CD4-positive, alpha-beta memory T cell (primary cell): ENCODE measurements around the gene SMTNL2. TPM values are rescaled to one million over a fixed set of nuclear protein-coding genes. Genes with fewer than 3 reads are reported as not detected.

Experiments used
- CTCF ChIA-PET: fragments of 350-600 bp; sonication (Branson Sonifier 250); formaldehyde crosslinking; loops from one replicate; lab custom pipeline; 2021; ENCODE audit warnings: inconsistent platforms; ENCODE audit not compliant: partially characterized antibody; lab: Charles Lee
- POLR2A ChIA-PET: fragments of 350-600 bp; sonication (Branson Sonifier 250); formaldehyde crosslinking; loops from one replicate; lab custom pipeline; 2021; ENCODE audit not compliant: partially characterized antibody; lab: Charles Lee
- DNase-seq, 5 donors: peaks; one replicate each; pipeline versions ENCODE4 v3.0.0 to v3.0.0-alpha.2; 2020 to 2022; ENCODE audit warnings: mixed read lengths in 1 of 5
- H3K27ac ChIP-seq: one replicate; pipeline ENCODE4 v1.7.0; 2013; ENCODE audit warnings: low read depth, low read length
- H3K27me3 ChIP-seq: 2 replicates; pipeline ENCODE4 v1.7.0; 2013; ENCODE audit warnings: mild to moderate bottlenecking, low read length, moderate library complexity; ENCODE audit not compliant: insufficient read depth
- H3K36me3 ChIP-seq: 2 replicates; pipeline ENCODE4 v1.7.0; 2013; ENCODE audit warnings: mild to moderate bottlenecking, low read length, moderate library complexity; ENCODE audit not compliant: insufficient read depth
- H3K4me1 ChIP-seq: 2 replicates; pipeline ENCODE4 v1.7.0; 2013; ENCODE audit warnings: mild to moderate bottlenecking, low read length, moderate library complexity; ENCODE audit not compliant: insufficient read depth
- H3K4me3 ChIP-seq, 2 donors: one replicate each; pipeline ENCODE4 v1.7.0; 2013; ENCODE audit warnings: low read length in 2 of 2, mild to moderate bottlenecking in 1 of 2
- H3K9me3 ChIP-seq, 2 donors: one replicate each; pipeline ENCODE4 v1.7.0; 2013; ENCODE audit warnings: low read length in 2 of 2, control low read depth in 1 of 2; ENCODE audit not compliant: control insufficient read depth in 1 of 2
- H3K27ac Mint-ChIP-seq, 7 donors: one replicate each; pipeline ENCODE4 v1.8.0; 2020 to 2021; ENCODE audit warnings: mixed read lengths in 7 of 7, mild to moderate bottlenecking in 6 of 7, inconsistent platforms in 3 of 7, moderate library complexity in 3 of 7
- H3K27me3 Mint-ChIP-seq, 2 donors: one replicate each; pipeline ENCODE4 v1.8.0; 2020 to 2021; ENCODE audit warnings: mixed read lengths in 2 of 2
- H3K36me3 Mint-ChIP-seq, 2 donors: one replicate each; pipeline ENCODE4 v1.8.0; 2020 to 2021; ENCODE audit warnings: mixed read lengths in 2 of 2, inconsistent platforms in 1 of 2, mild to moderate bottlenecking in 1 of 2
- H3K4me1 Mint-ChIP-seq, 4 donors: one replicate each; pipeline ENCODE4 v1.8.0; 2020 to 2021; ENCODE audit warnings: mixed read lengths in 4 of 4, mild to moderate bottlenecking in 1 of 4
- H3K4me3 Mint-ChIP-seq, 8 donors: one replicate each; pipeline ENCODE4 v1.8.0; 2020 to 2021; ENCODE audit warnings: mixed read lengths in 8 of 8, mild to moderate bottlenecking in 7 of 8, moderate library complexity in 6 of 8, inconsistent platforms in 3 of 8
- H3K9me3 Mint-ChIP-seq, 8 donors: one replicate each; pipeline ENCODE4 v1.8.0; 2020 to 2021; ENCODE audit warnings: mixed read lengths in 8 of 8, mild to moderate bottlenecking in 5 of 8, inconsistent platforms in 3 of 8, moderate library complexity in 1 of 8
- intact Hi-C: fragments of 100-400 bp; cut with micrococcal nuclease; formaldehyde crosslinking; loops from one replicate; pipeline ENCODE4 v1.15.1; 2023
- polyA plus RNA-seq, 2 donors: library from polyadenylated mRNA; unstranded; fragments of 300-500 nt; fragmentation: Illumina TruSeq; gene quantifications; one replicate each; pipeline ENCODE4 v1.2.3, GENCODE V29; 2021
- total RNA-seq, 2 experiments: library from RNA; stranded (reverse); gene quantifications; one replicate each; pipeline ENCODE4 v1.2.3, GENCODE V29; 2021

Gene SMTNL2
- total and polyA plus RNA-seq, 4 experiments from 2014 or later: not detected

DNA sequence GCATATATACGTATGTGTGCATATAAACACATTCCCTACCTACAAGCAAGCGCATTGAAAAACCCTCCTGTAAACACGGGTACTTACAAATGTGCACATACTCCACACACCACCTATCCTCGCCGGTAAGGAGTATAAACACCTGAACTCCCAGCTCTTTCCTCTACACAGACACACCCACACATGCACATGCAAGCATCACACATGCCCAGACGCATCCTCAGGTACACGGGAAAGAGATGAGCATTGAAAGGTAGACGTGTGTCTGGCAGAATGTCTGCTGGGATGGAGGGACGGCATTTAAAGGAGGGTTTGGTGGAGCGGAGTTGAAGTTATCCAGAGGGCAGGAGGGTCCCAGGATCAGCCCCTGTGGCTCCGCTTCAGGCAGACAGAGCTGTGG lies 4.7 kb upstream of the SMTNL2 start:
- H3K4me1 ChIP-seq: peaks cover 3% of the 10 kb centered on the region
- H3K4me1 Mint-ChIP-seq: peaks cover 0 to 10% (median 2%) of the 10 kb centered on the region in 4 donors
- no peak overlapping the region for H3K4me3 Mint-ChIP-seq
- no peaks in the 10 kb centered on the region for H3K36me3 Mint-ChIP-seq
- H3K4me3 ChIP-seq: no peak overlapping the region
- CTCF ChIA-PET: interaction anchor here (1.2 kb wide), 1 partner anchor 13 kb away, joined by 4 read pairs; no protein-coding TSS in a partner anchor
- H3K27me3 Mint-ChIP-seq: peaks cover 17 to 18% of the 10 kb centered on the region in 2 donors
- H3K36me3 ChIP-seq: no peaks in the 10 kb centered on the region
- intact Hi-C loops: no loop called here
- no peak overlapping the region for H3K27ac ChIP-seq
- POLR2A ChIA-PET: no interaction called here
- H3K27ac Mint-ChIP-seq: no peak overlapping the region
- no peak for DNase-seq
- no peaks in the 10 kb centered on the region for H3K9me3 Mint-ChIP-seq
- no peaks in the 10 kb centered on the region for H3K9me3 ChIP-seq
- H3K27me3 ChIP-seq: peaks cover 10% of the 10 kb centered on the region

DNA sequence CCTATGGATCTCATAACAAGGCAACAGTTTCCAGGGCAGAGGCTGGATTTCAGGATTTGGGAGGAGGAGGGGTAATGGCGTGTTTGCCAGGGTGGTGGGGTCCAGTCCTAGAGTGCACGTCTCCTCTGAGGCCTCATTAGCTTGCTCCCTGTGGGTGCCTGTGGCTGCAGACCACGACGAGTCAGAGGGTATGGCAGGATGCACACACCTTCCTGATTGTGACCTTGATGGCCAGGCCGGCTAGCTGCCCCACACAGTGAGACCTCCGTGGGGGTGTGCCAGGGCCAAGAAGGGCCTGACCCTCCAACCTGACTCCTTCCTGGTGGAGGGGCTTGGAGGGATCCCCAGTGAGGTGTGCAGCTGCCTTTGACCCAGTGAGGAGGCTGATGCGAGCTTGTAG lies 4.0 kb upstream of the SMTNL2 start:
- ChIA-PET POLR2A (no interaction called here), CTCF (interaction anchor here (1.2 kb wide), 1 partner anchor 13 kb away, joined by 4 read pairs; no protein-coding TSS in a partner anchor)
- Histone ChIP-seq H3K4me1 (peaks cover 3% of the 10 kb centered on the region), H3K9me3 (no peaks in the 10 kb centered on the region), H3K27me3 (peaks cover 10% of the 10 kb centered on the region), H3K4me3 (no peak overlapping the region), H3K27ac (no peak overlapping the region), H3K36me3 (no peaks in the 10 kb centered on the region)
- H3K4me1 Mint-ChIP-seq: peaks cover 1 to 10% (median 3%) of the 10 kb centered on the region in 4 donors
- intact Hi-C loops: no loop called here
- H3K27me3 Mint-ChIP-seq: peaks cover 20 to 21% of the 10 kb centered on the region in 2 donors
- H3K4me3 Mint-ChIP-seq: no peak overlapping the region
- H3K36me3 Mint-ChIP-seq: no peaks in the 10 kb centered on the region
- H3K9me3 Mint-ChIP-seq: no peaks in the 10 kb centered on the region
- DNase-seq: no peak
- no peak overlapping the region for H3K27ac Mint-ChIP-seq

DNA sequence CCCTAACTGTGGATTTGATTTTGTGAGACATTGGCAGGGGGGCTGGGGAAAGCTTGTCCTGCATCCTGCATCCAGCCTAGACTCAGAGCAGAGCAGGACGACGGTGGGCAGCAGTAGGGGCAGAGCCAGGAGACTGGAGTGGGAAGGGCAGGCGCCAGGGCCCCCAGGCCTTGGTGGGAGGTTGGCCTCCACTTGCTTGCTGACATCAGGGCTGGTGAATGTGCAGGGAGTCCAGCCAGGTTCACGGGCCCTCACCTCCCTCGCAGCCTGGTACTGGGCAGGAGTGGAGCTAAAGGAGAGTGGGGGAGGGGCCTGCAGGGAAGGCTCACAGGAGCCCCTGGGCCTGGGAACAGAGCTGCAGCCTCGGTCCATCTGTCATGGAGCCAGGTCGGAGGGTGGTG lies 2.2 kb upstream of the SMTNL2 start:
- DNase-seq: no peak
- H3K36me3 ChIP-seq: no peaks in the 10 kb centered on the region
- ChIA-PET CTCF (no interaction called here), POLR2A (no interaction called here)
- peaks cover 27 to 34% of the 10 kb centered on the region in 2 donors for H3K27me3 Mint-ChIP-seq
- no peak overlapping the region for H3K27ac ChIP-seq
- no peaks in the 10 kb centered on the region for H3K9me3 ChIP-seq
- H3K4me1 ChIP-seq: peaks cover 3% of the 10 kb centered on the region
- no peak overlapping the region for H3K4me3 ChIP-seq
- intact Hi-C loops: no loop called here
- H3K27ac Mint-ChIP-seq: no peak overlapping the region
- peaks cover 1 to 10% (median 4%) of the 10 kb centered on the region in 4 donors for H3K4me1 Mint-ChIP-seq
- H3K27me3 ChIP-seq: peaks cover 10% of the 10 kb centered on the region
- no peaks in the 10 kb centered on the region for H3K9me3 Mint-ChIP-seq
- no peak overlapping the region for H3K4me3 Mint-ChIP-seq
- no peaks in the 10 kb centered on the region for H3K36me3 Mint-ChIP-seq

DNA sequence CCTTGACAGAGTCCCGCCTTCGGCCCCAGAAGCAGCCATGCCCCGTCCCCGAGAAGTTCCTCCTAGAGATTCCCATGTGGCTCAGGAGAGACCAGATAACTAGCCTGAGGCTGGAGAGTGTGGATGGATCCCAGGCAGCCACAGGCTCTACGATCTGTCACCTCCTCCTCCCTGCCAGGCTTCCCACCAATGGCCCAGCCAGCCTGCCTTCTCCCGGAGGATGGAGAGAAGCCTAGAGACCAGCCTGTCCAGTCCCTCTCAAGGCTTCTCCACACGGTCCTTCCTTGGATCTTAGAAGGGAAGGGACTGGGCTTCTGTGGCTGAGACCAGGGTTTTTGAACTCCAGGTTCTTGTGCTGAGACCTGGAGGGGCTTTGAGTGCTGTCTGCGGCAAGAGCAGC lies 1.6 kb upstream of the SMTNL2 start:
- no peaks in the 10 kb centered on the region for H3K9me3 ChIP-seq
- H3K27me3 Mint-ChIP-seq: peaks cover 27 to 34% of the 10 kb centered on the region in 2 donors
- intact Hi-C loops: no loop called here
- CTCF ChIA-PET: no interaction called here
- H3K36me3 Mint-ChIP-seq: no peaks in the 10 kb centered on the region
- H3K4me3 Mint-ChIP-seq: no peak overlapping the region
- peaks cover 1 to 10% (median 4%) of the 10 kb centered on the region in 4 donors for H3K4me1 Mint-ChIP-seq
- no peak for DNase-seq
- H3K36me3 ChIP-seq: no peaks in the 10 kb centered on the region
- no peak overlapping the region for H3K27ac Mint-ChIP-seq
- H3K9me3 Mint-ChIP-seq: no peaks in the 10 kb centered on the region
- H3K27ac ChIP-seq: no peak overlapping the region
- H3K4me1 ChIP-seq: peaks cover 3% of the 10 kb centered on the region
- peaks cover 10% of the 10 kb centered on the region for H3K27me3 ChIP-seq
- H3K4me3 ChIP-seq: no peak overlapping the region
- POLR2A ChIA-PET: no interaction called here

DNA sequence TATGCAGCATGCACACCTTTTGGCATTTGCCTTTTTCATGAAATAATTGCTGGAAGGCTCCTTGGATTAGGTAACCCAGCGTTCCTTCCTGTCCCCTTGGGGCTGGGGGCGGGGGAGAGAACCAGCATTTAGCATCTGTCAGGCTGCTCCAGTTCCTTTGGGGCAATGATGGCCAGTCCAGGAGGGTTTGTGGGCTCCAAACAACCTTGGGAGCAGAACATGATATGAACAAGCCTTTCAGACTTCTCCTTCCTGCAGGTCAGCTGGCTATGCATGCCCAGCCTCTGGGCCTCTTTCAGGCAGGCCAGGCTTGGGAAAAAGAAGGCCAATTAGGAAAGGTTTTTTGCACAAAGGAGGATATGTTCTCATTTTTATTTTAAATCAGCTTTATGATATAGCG lies 1.1 kb upstream of the SMTNL2 start:
- POLR2A ChIA-PET: interaction anchor here (0.9 kb wide), 1 partner anchor 28 kb away, joined by 4 read pairs; the partner anchor contains the start of gene MYBBP1A
- H3K27me3 Mint-ChIP-seq: peaks cover 27 to 34% of the 10 kb centered on the region in 2 donors
- CTCF ChIA-PET: no interaction called here
- no peaks in the 10 kb centered on the region for H3K9me3 Mint-ChIP-seq
- intact Hi-C loops: no loop called here
- Histone ChIP-seq H3K4me1 (peaks cover 3% of the 10 kb centered on the region), H3K9me3 (no peaks in the 10 kb centered on the region), H3K36me3 (no peaks in the 10 kb centered on the region), H3K4me3 (no peak overlapping the region), H3K27ac (no peak overlapping the region), H3K27me3 (peaks cover 10% of the 10 kb centered on the region)
- H3K27ac Mint-ChIP-seq: no peak overlapping the region
- H3K36me3 Mint-ChIP-seq: no peaks in the 10 kb centered on the region
- H3K4me3 Mint-ChIP-seq: peak overlapping the region in 2 of 8 donors; percentile 43 to 77
- H3K4me1 Mint-ChIP-seq: peaks cover 1 to 10% (median 4%) of the 10 kb centered on the region in 4 donors
- no peak for DNase-seq

DNA sequence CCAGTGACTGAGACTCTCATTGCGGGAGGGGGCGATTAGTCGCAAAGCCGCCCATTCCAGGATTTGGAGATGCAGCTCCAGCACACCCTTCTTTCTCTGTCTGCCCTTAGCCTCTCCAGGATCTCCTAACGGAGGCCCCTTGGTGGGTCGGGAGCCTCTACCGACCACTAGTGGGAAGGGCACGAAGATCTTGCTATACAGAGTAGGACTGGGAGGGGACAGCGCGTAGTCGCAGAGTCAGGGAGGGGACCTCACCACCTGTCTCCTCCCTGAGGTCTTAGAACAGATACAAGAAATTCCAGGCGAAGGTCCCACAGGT lies 588 bp upstream of the SMTNL2 start:
- H3K9me3 ChIP-seq: no peaks in the 10 kb centered on the region
- peaks cover 30 to 34% of the 10 kb centered on the region in 2 donors for H3K27me3 Mint-ChIP-seq
- H3K4me3 Mint-ChIP-seq: peak overlapping the region; percentile 60 to 77 (median 74)
- H3K4me1 ChIP-seq: peaks cover 3% of the 10 kb centered on the region
- POLR2A ChIA-PET: interaction anchor here (0.9 kb wide), 1 partner anchor 29 kb away, joined by 4 read pairs; the partner anchor contains the start of gene MYBBP1A
- no peak overlapping the region for H3K27ac ChIP-seq
- H3K27ac Mint-ChIP-seq: no peak overlapping the region
- no peaks in the 10 kb centered on the region for H3K36me3 Mint-ChIP-seq
- intact Hi-C loops: no loop called here
- H3K36me3 ChIP-seq: no peaks in the 10 kb centered on the region
- peaks cover 10% of the 10 kb centered on the region for H3K27me3 ChIP-seq
- peaks cover 1 to 10% (median 4%) of the 10 kb centered on the region in 4 donors for H3K4me1 Mint-ChIP-seq
- H3K4me3 ChIP-seq: no peak overlapping the region
- DNase-seq: no peak
- no peaks in the 10 kb centered on the region for H3K9me3 Mint-ChIP-seq
- CTCF ChIA-PET: no interaction called here

DNA sequence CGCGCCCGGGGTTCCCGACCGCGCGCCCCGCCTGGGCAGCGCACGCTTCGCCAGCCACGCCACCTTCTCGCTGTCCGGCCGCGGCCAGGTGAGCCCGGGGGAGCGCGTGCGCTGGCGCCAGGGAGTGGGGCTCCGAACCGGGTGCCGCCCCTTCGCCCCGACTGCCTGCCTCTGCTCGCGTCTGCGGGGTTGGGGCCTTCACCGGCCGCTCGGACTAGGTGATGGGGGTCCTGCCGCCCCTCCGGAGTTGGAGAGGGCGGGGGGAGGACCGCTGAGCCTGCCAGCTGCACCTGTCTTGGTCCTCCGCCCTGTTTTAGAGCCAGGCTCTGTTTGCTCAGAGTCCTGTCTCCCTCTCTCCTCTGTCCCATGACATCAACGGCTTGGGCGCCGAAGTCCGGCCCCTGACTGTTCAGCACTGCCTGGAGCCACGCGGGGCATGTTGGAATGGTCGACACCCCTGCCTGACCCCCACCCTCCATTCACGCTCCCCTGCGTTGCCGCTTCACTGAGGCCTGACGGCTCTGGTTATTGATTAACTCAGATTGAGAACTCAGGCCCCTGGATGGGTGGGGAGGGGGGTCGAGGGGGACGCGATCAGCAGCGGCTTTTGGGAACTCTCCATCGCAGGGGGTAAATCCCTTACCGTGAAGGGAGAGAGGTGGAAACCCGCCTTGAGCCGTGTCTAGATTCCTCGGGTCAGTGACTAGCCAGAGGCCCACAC lies 748 bp downstream of the SMTNL2 start:
- ChIA-PET POLR2A (no interaction called here), CTCF (no interaction called here)
- peaks cover 3% of the 10 kb centered on the region for H3K4me1 ChIP-seq
- no peak overlapping the region for H3K27ac Mint-ChIP-seq
- peaks cover 10% of the 10 kb centered on the region for H3K27me3 ChIP-seq
- H3K27ac ChIP-seq: no peak overlapping the region
- H3K27me3 Mint-ChIP-seq: peaks cover 30 to 36% of the 10 kb centered on the region in 2 donors
- peaks cover 1 to 10% (median 4%) of the 10 kb centered on the region in 4 donors for H3K4me1 Mint-ChIP-seq
- H3K4me3 ChIP-seq: no peak overlapping the region
- H3K36me3 ChIP-seq: no peaks in the 10 kb centered on the region
- DNase-seq: no peak
- intact Hi-C loops: no loop called here
- no peaks in the 10 kb centered on the region for H3K9me3 Mint-ChIP-seq
- no peaks in the 10 kb centered on the region for H3K9me3 ChIP-seq
- H3K4me3 Mint-ChIP-seq: peak overlapping the region in 6 of 8 donors; percentile 9 to 58 (median 44)
- no peaks in the 10 kb centered on the region for H3K36me3 Mint-ChIP-seq
